ENCODE results near the gene ZC3HAV1. TPM values are rescaled to one million over a fixed set of nuclear protein-coding genes. Genes with fewer than 3 reads are reported as not detected.
"Not testable (repeated sequence)": the region's sequence is repeated elsewhere in the genome, so short reads cannot be mapped to it uniquely, and the experiment has no call there.

The ZC3HAV1 gene
- total RNA-seq, 3 donors from 2014 or later: 78.5 to 93.0 (median 82.4) TPM

DNA sequence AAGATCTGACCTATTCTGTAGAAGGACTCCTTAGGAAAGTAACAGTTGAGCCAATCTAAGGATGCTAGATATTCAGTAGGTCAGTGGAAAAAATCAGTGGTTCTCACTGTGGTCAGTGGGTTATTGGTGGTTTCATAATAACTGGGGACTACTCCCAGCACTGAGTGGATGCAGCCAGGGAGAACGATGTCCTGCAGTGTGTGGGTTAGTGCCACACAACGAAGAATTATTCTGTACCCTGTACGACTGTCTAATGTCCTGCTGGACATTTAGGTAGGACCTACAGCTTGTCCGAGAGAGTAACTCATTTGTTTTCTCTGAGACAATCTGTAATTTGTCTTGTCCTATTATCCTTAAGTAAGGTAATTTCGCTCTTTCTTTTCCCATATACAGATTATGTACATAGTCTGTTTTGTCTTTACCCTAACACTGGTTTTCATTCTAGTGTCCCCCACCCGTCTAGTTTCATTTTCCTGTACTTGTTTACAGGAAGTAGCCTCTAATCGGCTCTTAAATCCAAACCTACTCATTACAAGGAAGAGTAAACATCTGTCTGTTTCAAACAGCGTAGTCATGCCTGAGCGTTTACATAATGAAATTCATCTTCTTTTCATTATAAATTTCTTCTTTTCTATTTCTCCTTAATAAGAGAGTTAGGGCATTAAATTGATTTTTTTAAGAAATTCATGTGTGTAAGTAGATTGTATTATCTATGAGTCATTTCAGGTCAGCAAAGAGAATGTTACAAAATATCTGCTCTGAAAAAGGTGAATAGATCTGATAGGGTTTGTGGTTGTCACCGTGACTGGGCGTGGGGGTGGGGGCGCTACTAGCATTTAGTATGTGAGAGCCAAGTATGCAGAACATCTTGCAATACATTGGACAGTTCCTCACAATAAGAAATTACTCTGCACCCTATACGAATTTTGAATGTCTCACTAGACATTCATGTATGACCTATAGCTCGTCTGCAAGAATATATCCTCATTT is 65.4 kb downstream of the ZC3HAV1 start:
- Mint-ChIP-seq H3K4me1 (ENCODE audit: low read depth) (peaks cover 62% of the 10 kb centered on the region), H3K9me3 (no peaks in the 10 kb centered on the region), H3K4me3 (peak overlapping the region; percentile 42), H3K36me3 (ENCODE audit: insufficient read depth) (peaks cover 43% of the 10 kb centered on the region), H3K27me3 (ENCODE audit: low read depth) (no peaks in the 10 kb centered on the region)
- DNase-seq (peak; percentile 74), ATAC-seq (peak; percentile 77 to 85)

DNA sequence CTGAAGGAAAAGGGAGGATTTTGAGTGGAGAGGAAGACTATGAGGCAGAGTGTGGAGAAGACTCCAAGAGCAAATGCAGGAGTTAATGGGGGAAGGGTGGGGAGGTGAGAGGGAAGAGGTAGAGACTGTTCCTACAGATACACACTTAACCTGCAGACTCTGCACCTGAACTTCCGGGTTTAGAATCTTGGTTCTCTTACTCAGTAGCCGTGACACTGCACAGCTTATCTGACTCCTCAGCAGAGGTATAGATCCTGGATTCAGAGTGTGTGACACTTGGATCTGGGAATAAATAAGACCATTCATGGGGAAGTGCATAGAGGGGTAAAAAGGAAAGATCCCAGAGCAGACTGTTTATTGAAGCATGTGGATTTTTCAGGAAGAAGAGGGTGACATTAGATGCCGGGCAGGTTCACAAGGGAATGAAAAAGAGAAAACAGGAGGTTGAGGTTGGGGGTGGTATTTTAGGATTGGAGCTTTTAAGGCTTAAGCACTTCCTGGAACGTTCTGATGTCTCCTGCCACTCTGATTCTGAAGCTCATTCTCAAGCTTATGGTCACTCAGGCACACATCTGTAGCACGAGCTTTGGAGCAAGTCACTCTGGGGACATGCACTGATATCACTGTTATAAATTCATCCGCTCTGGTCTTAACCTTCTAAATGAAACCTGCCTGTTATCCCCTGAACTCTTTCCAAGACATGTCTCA is 68.0 kb downstream of the ZC3HAV1 start:
- DNase-seq (no peak), ATAC-seq (no peak)
- Mint-ChIP-seq H3K36me3 (ENCODE audit: insufficient read depth) (peaks cover 26% of the 10 kb centered on the region), H3K4me1 (ENCODE audit: low read depth) (peaks cover 43% of the 10 kb centered on the region), H3K4me3 (no peak overlapping the region), H3K27me3 (ENCODE audit: low read depth) (no peaks in the 10 kb centered on the region), H3K9me3 (no peaks in the 10 kb centered on the region)

DNA sequence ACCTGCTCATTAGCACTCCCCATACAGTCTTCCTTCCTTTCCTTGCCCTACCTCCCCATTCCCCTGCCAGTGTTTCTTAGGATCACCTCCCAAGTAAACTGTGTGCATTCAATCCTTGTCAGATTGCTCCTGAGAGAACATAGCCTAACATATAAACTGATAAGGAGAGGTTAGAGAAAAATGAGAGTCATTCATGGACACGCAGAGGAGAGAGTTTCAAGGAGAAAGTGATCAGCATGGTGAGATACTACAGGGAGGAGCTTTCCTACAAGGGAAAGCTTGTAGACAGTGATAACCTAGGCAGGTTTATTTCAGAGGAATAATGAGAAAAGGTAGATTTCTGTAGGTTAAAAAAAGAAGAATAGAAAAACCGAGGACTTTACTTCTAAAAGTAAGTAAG is 70.8 kb downstream of the ZC3HAV1 start:
- Mint-ChIP-seq H3K36me3 (ENCODE audit: insufficient read depth) (peaks cover 6% of the 10 kb centered on the region), H3K27me3 (ENCODE audit: low read depth) (no peaks in the 10 kb centered on the region), H3K9me3 (no peaks in the 10 kb centered on the region), H3K4me3 (no peak overlapping the region), H3K4me1 (ENCODE audit: low read depth) (peaks cover 28% of the 10 kb centered on the region)
- no peak for ATAC-seq
- no peak for DNase-seq

DNA sequence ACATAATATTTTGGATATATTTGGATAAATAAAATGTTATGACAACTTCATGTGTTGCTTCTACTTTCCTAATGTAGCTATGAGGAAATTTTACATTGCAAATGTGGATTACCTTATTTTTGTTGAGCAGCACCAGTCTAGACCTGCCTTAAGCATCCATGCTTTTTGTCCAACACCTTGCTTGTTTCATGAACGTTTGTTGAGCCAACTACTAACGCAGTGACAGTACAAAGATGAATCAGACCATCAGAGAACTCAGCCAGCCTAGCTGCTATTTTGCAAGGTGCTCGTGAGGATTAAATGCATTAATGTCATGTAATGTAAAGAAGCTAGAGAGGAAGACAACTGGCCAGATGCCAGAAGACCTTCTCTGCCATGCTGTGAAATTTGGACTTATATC is 72.6 kb downstream of the ZC3HAV1 start:
- no peak overlapping the region for H3K4me3 Mint-ChIP-seq
- H3K27me3 Mint-ChIP-seq (ENCODE audit: low read depth): no peaks in the 10 kb centered on the region
- ATAC-seq (no peak), DNase-seq (no peak)
- peaks cover 22% of the 10 kb centered on the region for H3K4me1 Mint-ChIP-seq (ENCODE audit: low read depth)
- H3K9me3 Mint-ChIP-seq: no peaks in the 10 kb centered on the region
- no peaks in the 10 kb centered on the region for H3K36me3 Mint-ChIP-seq (ENCODE audit: insufficient read depth)

DNA sequence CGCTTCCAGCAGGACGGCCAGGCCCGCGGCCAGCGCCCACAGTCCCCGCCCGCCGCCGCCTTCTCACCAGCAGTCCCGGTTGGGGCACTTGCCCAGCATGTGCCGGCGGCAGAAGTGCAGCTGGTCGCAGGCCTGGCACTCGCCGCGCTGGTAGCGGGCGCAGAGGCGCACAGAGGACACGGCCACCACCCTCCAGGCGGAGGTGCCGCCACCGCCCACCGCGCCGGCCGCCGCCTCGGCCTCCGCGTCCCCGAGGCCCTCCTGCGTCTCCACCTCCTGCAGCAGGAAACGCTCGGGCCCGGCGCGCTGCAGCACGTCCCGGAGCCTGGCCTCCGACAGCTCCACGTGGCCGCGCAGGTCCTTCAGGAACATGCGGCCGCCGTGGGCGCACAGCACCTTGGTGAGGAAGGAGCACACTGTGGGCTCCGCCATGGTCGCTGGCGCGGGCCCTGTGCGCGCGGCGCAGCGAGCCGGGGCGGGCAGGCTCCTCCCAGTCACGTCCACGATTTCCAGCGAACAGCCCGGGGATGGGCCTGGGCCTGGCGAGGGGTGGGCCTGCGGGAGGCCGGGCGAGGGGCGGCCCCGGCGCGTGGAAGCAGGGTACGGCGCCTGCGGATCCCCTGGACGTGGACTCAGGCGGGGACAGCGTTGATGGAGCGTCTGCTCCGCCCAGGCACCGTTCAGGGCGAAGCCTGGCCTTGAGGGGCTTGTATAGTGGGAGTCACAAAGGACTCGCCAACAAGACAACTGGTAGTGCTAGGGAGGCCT is 73.8 kb downstream of the ZC3HAV1 start, which contains the start of gene ZC3HAV1L:
ZC3HAV1L (minus strand) TSS at position 457 of the 768 bp plus-strand sequence; CDS start at position 432, 25 bp downstream.
- Mint-ChIP-seq H3K4me1 (ENCODE audit: low read depth) (peaks cover 16% of the 10 kb centered on the region), H3K4me3 (peak within 1 kb of the TSS; percentile 78), H3K36me3 (ENCODE audit: insufficient read depth) (no peaks in the 10 kb centered on the region), H3K27me3 (ENCODE audit: low read depth) (no peaks in the 10 kb centered on the region), H3K9me3 (no peaks in the 10 kb centered on the region)
- DNase-seq (peak; percentile 34), ATAC-seq (peak; percentile 91 to 93)

DNA sequence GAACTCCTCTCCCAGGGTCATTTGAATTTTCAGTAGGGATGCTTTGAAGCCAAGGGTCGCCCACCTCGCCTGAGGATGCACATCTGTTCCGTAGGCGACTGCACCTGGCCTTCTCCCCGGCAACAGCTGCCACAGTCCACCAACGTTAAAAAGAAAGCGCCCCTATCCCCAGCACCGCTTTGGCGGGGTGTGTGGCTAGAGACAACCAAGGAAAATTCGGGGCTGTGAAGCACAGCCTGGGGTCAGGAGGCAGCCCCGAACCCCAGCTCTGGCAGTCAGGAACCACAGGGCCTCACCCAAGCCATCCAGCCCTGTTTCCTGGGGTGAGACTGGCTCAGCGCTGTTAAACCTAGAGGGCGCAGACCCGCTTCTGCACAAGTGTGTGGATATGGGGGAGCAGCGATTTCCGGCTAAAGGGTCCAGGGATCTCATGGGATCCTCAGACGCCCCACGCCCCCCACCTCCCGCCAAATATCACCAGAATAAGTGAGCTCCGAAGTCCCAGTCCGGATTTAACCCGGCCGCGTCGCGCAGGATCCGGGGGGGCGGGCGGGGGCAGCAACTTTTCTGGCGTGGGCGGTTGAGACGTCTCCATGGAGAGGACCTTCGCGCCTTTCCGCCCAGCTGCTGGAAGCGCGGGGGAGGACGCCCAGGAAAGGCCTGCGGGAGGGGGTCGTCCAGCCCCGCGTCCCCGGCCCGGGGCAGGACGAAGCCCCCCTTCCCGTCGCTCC is 74.5 kb downstream of the ZC3HAV1 start:
- Mint-ChIP-seq H3K9me3 (no peaks in the 10 kb centered on the region), H3K27me3 (ENCODE audit: low read depth) (no peaks in the 10 kb centered on the region), H3K4me1 (ENCODE audit: low read depth) (peaks cover 16% of the 10 kb centered on the region), H3K4me3 (peak overlapping the region; percentile 78), H3K36me3 (ENCODE audit: insufficient read depth) (no peaks in the 10 kb centered on the region)
- ATAC-seq (peak; percentile 16 to 33), DNase-seq (peak; percentile 35)

DNA sequence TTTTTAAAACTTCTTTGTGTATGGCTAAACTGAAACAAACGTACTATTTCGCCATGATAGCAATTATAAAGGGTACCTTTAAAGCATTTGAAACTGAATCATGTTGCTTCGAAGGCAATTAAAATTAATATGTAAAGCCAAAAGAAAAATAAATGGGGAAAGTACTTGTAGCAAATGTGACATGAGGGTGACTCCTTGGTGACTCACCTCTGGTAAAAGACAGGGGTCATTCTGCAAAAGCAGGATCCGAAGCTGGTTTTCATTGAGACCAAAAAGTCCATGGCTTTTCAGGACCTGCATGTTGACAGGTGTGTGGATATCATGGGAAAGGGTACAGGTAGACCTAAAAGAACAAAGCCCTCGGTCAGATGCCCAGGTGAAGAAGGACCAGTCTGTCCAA is 75.2 kb downstream of the ZC3HAV1 start:
- H3K9me3 Mint-ChIP-seq: no peaks in the 10 kb centered on the region
- peak overlapping the region; percentile 78 for H3K4me3 Mint-ChIP-seq
- no peak for DNase-seq
- no peaks in the 10 kb centered on the region for H3K36me3 Mint-ChIP-seq (ENCODE audit: insufficient read depth)
- H3K4me1 Mint-ChIP-seq (ENCODE audit: low read depth): peaks cover 16% of the 10 kb centered on the region
- H3K27me3 Mint-ChIP-seq (ENCODE audit: low read depth): no peaks in the 10 kb centered on the region
- ATAC-seq: no peak

DNA sequence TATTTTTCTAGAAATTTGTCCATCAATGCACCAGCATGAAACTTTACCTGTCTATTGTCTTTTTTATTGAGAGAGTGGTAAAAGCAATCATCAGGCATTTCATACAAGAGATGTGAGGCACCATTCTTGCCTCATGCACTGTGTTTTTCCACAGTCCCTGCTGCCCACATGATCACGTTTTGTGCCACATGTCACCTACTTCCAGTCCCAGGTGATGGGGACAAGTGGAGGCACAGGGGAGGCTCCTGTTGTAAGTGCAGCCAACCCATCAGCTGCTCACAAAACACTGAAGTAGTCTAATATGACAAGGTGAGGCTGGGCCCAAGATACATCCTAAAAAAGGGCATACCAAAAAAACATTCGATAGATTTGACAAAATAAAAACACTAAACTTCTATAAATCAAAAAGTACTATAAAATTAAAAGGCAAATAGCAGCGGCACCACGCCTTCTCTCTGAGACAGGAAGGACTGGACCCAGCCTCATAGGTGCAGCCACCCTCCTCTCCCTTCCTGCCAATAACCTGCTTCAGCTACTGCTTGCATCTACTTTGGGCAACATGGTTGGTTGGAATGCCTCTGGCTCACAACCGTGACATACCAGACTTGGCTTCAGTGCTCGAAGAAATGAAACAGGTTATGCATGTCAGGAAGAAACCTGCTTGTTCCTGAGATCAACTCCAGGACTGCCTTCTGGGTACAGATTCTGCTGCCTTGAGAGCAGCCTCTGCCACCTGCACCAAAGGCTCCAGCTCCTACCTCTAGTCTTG is 76.0 kb downstream of the ZC3HAV1 start:
- H3K4me1 Mint-ChIP-seq (ENCODE audit: low read depth): peaks cover 16% of the 10 kb centered on the region
- H3K27me3 Mint-ChIP-seq (ENCODE audit: low read depth): no peaks in the 10 kb centered on the region
- no peaks in the 10 kb centered on the region for H3K9me3 Mint-ChIP-seq
- DNase-seq: no peak
- no peak for ATAC-seq
- H3K36me3 Mint-ChIP-seq (ENCODE audit: insufficient read depth): no peaks in the 10 kb centered on the region
- no peak overlapping the region for H3K4me3 Mint-ChIP-seq

DNA sequence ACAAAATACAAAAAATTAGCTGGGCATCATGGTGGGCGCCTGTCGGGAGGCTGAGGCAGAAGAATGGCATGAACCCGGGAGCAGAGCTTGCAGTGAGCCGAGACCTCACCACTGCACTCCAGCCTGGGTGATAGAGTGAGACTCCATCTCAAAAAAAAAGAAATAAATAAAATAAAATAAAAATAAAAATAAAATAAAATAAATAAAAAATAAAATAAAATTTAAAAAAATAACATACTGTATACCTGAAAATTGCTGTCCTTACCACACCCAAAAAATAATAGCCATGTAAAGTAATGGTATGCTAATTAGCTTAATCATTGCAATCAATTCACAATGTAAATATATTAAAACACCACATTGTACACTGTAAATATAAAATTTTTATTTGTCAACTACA is 77.0 kb downstream of the ZC3HAV1 start:
- no peaks in the 10 kb centered on the region for H3K27me3 Mint-ChIP-seq (ENCODE audit: low read depth)
- DNase-seq (no peak), ATAC-seq (no peak)
- no peaks in the 10 kb centered on the region for H3K9me3 Mint-ChIP-seq
- peaks cover 16% of the 10 kb centered on the region for H3K4me1 Mint-ChIP-seq (ENCODE audit: low read depth)
- no peak overlapping the region for H3K4me3 Mint-ChIP-seq
- peaks cover 2% of the 10 kb centered on the region for H3K36me3 Mint-ChIP-seq (ENCODE audit: insufficient read depth)

DNA sequence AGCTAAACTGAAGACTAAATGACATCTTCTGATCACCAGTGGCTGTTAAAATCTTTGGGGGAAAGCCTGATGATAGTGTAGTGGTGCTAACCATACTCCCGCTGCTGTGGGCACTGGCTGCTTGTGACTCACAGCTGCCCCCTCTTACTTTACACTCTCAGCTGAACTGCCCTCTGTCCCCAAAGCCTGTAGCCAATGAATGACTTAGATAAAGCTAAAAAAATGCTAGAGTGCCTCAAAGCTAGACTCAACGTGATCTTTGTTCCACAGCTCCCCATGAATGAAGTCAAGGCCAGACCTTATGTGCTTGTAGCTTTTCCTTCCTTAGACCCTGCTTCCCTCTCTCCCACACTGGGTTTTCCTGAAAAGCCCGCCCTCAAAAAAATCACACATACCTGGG is 80.2 kb downstream of the ZC3HAV1 start:
- H3K9me3 Mint-ChIP-seq: no peaks in the 10 kb centered on the region
- no peaks in the 10 kb centered on the region for H3K27me3 Mint-ChIP-seq (ENCODE audit: low read depth)
- ATAC-seq (no peak), DNase-seq (no peak)
- no peak overlapping the region for H3K4me3 Mint-ChIP-seq
- H3K36me3 Mint-ChIP-seq (ENCODE audit: insufficient read depth): peaks cover 4% of the 10 kb centered on the region
- H3K4me1 Mint-ChIP-seq (ENCODE audit: low read depth): peaks cover 7% of the 10 kb centered on the region

DNA sequence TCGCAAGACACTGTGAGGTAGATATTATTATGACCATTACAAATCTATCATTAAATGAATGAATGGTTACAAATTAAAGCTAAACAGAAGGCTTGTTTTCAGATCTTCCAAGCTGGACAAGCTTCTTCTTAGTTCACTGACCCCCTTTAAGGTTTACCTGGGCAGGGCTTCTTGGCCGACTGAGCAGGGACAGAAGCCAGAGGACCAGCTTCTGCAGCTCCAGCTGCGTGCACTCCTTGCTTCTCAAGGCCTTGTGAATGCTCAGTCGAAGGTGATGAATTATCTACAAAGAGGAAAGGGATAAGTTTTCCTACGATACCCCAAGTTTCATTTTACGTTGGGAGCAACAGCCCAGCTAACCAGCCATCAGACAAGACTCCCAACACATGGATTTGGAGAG is 83.0 kb downstream of the ZC3HAV1 start:
- peaks cover 4% of the 10 kb centered on the region for H3K36me3 Mint-ChIP-seq (ENCODE audit: insufficient read depth)
- H3K4me3 Mint-ChIP-seq: no peak overlapping the region
- ATAC-seq: no peak
- DNase-seq: no peak
- no peaks in the 10 kb centered on the region for H3K27me3 Mint-ChIP-seq (ENCODE audit: low read depth)
- H3K9me3 Mint-ChIP-seq: no peaks in the 10 kb centered on the region
- no peaks in the 10 kb centered on the region for H3K4me1 Mint-ChIP-seq (ENCODE audit: low read depth)

DNA sequence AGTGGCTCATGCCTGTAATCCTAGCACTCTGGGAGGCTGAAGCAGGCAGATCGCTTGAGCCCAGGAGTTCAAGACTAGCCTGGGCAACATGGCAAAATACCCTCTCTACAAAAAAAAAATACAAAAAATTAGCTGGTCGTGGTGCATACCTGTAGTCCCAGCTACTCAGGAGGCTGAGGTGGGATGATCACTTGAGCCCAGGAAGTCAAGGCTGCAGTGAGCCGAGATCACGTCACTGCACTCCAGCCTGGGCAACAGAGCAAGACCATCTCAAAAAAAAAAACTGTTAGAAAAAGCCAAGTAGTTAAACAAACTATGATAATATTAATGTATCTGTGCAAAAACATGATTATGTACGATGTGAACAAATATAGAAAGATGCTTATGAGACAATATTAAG is 83.7 kb downstream of the ZC3HAV1 start:
- DNase-seq; H3K4me1 Mint-ChIP-seq (ENCODE audit: low read depth); H3K4me3 Mint-ChIP-seq; H3K27me3 Mint-ChIP-seq (ENCODE audit: low read depth); H3K36me3 Mint-ChIP-seq (ENCODE audit: insufficient read depth); H3K9me3 Mint-ChIP-seq; ATAC-seq: not testable (repeated sequence)

DNA sequence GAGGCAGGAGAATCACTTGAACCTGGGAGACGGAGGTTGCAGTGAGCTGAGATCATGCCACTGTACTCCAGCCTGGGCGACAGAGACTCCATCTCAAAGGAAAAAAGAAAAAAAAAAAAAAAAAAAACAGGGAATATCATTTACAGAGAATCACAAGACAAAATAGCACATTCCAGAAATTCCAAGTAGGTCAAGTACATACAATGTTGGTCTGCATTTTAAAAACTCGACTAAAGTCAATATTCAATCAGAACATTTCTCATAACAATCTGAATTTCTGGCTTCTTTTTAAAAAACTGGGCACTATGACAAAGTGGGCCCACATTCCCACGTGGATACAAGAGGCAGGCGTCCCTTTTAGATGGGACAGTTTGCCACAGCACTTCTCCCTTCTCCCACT is 86.4 kb downstream of the ZC3HAV1 start:
- DNase-seq (no peak), ATAC-seq (no peak)
- peaks cover 2% of the 10 kb centered on the region for H3K36me3 Mint-ChIP-seq (ENCODE audit: insufficient read depth)
- no peaks in the 10 kb centered on the region for H3K9me3 Mint-ChIP-seq
- H3K4me3 Mint-ChIP-seq: no peak overlapping the region
- no peaks in the 10 kb centered on the region for H3K4me1 Mint-ChIP-seq (ENCODE audit: low read depth)
- no peaks in the 10 kb centered on the region for H3K27me3 Mint-ChIP-seq (ENCODE audit: low read depth)

All from activated T-cell treated with anti-CD3 and anti-CD28 coated beads, Interleukin-2, amount 50 U/mL, for 4 hours (primary cell).